GM21390 (cell line): ENCODE results near the gene GOLM1.
"Not testable (repeated sequence)": the region's sequence is repeated elsewhere in the genome, so short reads cannot be mapped to it uniquely, and the experiment has no call there.

ENCODE experiments used
- ATAC-seq: cut with Tn5 transposase; IDR thresholded peaks from one replicate; pipeline ENCODE4 v1.9.1; 2021; ENCODE audit not compliant: unreplicated experiment

Gene GOLM1

GRCh38 chr9:86098824-86099700 is at the start of gene GOLM1:
TSS of gene GOLM1 (minus strand) at chr9:86099558. CDS start at chr9:86079320, 20,238 bp downstream.
- peak; percentile 76 for ATAC-seq

- ATAC-seq = not testable (repeated sequence)
Observed at GRCh38 chr9:86146671-86147070, 47.3 kb upstream of the GOLM1 start.

GRCh38 chr9:86145960-86146359 is 46.6 kb upstream of the GOLM1 start:
- ATAC-seq = not testable (repeated sequence)

GRCh38 chr9:86142973-86143372 is 43.6 kb upstream of the GOLM1 start:
- ATAC-seq = no peak

GRCh38 chr9:86141843-86142242 is 42.5 kb upstream of the GOLM1 start:
- no peak for ATAC-seq

GRCh38 chr9:86135371-86135770 is 36.0 kb upstream of the GOLM1 start:
- no peak for ATAC-seq

GRCh38 chr9:86134361-86134760 is 35.0 kb upstream of the GOLM1 start:
- no peak for ATAC-seq

- no peak for ATAC-seq
Observed at GRCh38 chr9:86128235-86128822, 29.0 kb upstream of the GOLM1 start.

GRCh38 chr9:86126998-86127972 is 27.9 kb upstream of the GOLM1 start:
- no peak for ATAC-seq

GRCh38 chr9:86122311-86122710 is 23.0 kb upstream of the GOLM1 start:
- no peak for ATAC-seq

GRCh38 chr9:86119457-86119856 is 20.1 kb upstream of the GOLM1 start:
- no peak for ATAC-seq

- ATAC-seq = no peak
Observed at GRCh38 chr9:86116425-86116824, 17.1 kb upstream of the GOLM1 start.

- ATAC-seq = no peak
Observed at GRCh38 chr9:86115886-86116285, 16.5 kb upstream of the GOLM1 start.

GRCh38 chr9:86112057-86112456 is 12.7 kb upstream of the GOLM1 start:
- ATAC-seq = no peak

- ATAC-seq = no peak
Observed at GRCh38 chr9:86102626-86103025, 3.3 kb upstream of the GOLM1 start.

GRCh38 chr9:86099701-86100364 is 475 bp upstream of the GOLM1 start:
- no peak for ATAC-seq

- no peak for ATAC-seq
Observed at GRCh38 chr9:86097510-86098224, 1.7 kb downstream of the GOLM1 start.

GRCh38 chr9:86096386-86096785 is 3.0 kb downstream of the GOLM1 start:
- ATAC-seq = no peak

- no peak for ATAC-seq
Observed at GRCh38 chr9:86093788-86094555, 5.4 kb downstream of the GOLM1 start.
